Caco-2 (cell line): ENCODE results near the gene LARP4B. TPM values are rescaled to one million over a fixed set of nuclear protein-coding genes. Genes with fewer than 3 reads are reported as not detected.
A peak's percentile ranks its signal among the peaks of the same experiment; 100 is the strongest.

Source experiments
- BruUV-seq: library from RNA; stranded (reverse); fragments of 400-500 nt; replicated peaks from 2 replicates; lab custom pipeline; 2021; lab: Mats Ljungman, UMichigan
- CTCF ChIA-PET: fragments of 300-600 bp; sonication (Branson Sonifier 250); formaldehyde crosslinking; loops from one replicate; lab custom pipeline; 2022; ENCODE audit warnings: antibody characterized with exemption; lab: Charles Lee
- POLR2A ChIA-PET: fragments of 300-600 bp; sonication (Branson Sonifier 250); formaldehyde crosslinking; loops from one replicate; lab custom pipeline; 2022; ENCODE audit warnings: antibody characterized with exemption; lab: Charles Lee
- DNase-seq, 2 experiments: peaks; one replicate each; pipeline versions ENCODE4 v3.0.0 to v3.0.0-alpha.2; 2020 to 2022
- H3K27me3 ChIP-seq: replicated peaks from 2 replicates; pipeline ENCODE4 v1.6.0; 2011; ENCODE audit warnings: low read length; ENCODE audit not compliant: control insufficient read depth, insufficient read depth
- H3K36me3 ChIP-seq: 2 replicates; pipeline ENCODE4 v1.5.1; 2011; ENCODE audit warnings: low read length; ENCODE audit not compliant: control insufficient read depth, insufficient read depth
- H3K4me1 ChIP-seq: fragments of 250-450 bp; sonication (Bioruptor Pico); 2 replicates; pipeline ENCODE4 v1.5.1; 2020; ENCODE audit warnings: mild to moderate bottlenecking
- H3K4me3 ChIP-seq: 2 replicates; pipeline ENCODE4 v1.5.1; 2011; ENCODE audit warnings: low read depth, mild to moderate bottlenecking, control low read depth, low read length
- H3K9me3 ChIP-seq: fragments of 250-450 bp; sonication (Bioruptor Pico); 2 replicates; pipeline ENCODE4 v1.5.1; 2020; ENCODE audit warnings: mild to moderate bottlenecking, moderate library complexity
- H3K27ac Mint-ChIP-seq: one replicate; pipeline ENCODE4 v1.8.0; 2022; ENCODE audit warnings: mixed read lengths; ENCODE audit not compliant: unreplicated experiment
- H3K27me3 Mint-ChIP-seq: one replicate; pipeline ENCODE4 v1.8.0; 2022; ENCODE audit warnings: mixed read lengths; ENCODE audit not compliant: insufficient read depth, unreplicated experiment
- H3K36me3 Mint-ChIP-seq: one replicate; pipeline ENCODE4 v1.8.0; 2022; ENCODE audit warnings: mild to moderate bottlenecking, mixed read lengths; ENCODE audit not compliant: insufficient read depth, unreplicated experiment
- H3K4me1 Mint-ChIP-seq: one replicate; pipeline ENCODE4 v1.8.0; 2022; ENCODE audit warnings: low read depth, mixed read lengths; ENCODE audit not compliant: unreplicated experiment
- H3K4me3 Mint-ChIP-seq: one replicate; pipeline ENCODE4 v1.8.0; 2022; ENCODE audit warnings: mild to moderate bottlenecking, moderate library complexity, mixed read lengths; ENCODE audit not compliant: unreplicated experiment
- H3K9me3 Mint-ChIP-seq: one replicate; pipeline ENCODE4 v1.8.0; 2022; ENCODE audit warnings: mixed read lengths; ENCODE audit not compliant: unreplicated experiment
- CTCF ChIP-seq, 2 experiments: fragments of 200-600 bp in 1 of 2; IDR thresholded peaks; 1 replicate in 1 of 2; 2 replicates in 1 of 2; pipeline versions ENCODE4 v1.5.1 to v1.8.0; 2011 to 2022; ENCODE audit warnings: antibody characterized with exemption in 1 of 2, control low read depth in 1 of 2, inconsistent platforms in 1 of 2, low read depth in 1 of 2, low read length in 1 of 2, mild to moderate bottlenecking in 1 of 2, moderate library complexity in 1 of 2; ENCODE audit not compliant: insufficient read depth in 1 of 2, severe bottlenecking in 1 of 2, unreplicated experiment in 1 of 2
- intact Hi-C: fragments of 100-400 bp; cut with micrococcal nuclease; formaldehyde crosslinking; loops from one replicate; pipeline ENCODE4 v1.10.0; 2022; ENCODE audit not compliant: unreplicated experiment
- total RNA-seq: library from RNA; stranded (reverse); gene quantifications from 2 replicates; pipeline ENCODE4 v1.2.3, GENCODE V29; 2022

LARP4B gene
- total RNA-seq, 1 experiment from 2014 or later: 235 TPM

- Mint-ChIP-seq H3K9me3 (no peaks in the 10 kb centered on the region), H3K4me1 (no peaks in the 10 kb centered on the region), H3K27ac (no peak overlapping the region), H3K27me3 (no peaks in the 10 kb centered on the region), H3K4me3 (no peak overlapping the region), H3K36me3 (peaks cover 80% of the 10 kb centered on the region)
- Histone ChIP-seq H3K27me3 (no peaks in the 10 kb centered on the region), H3K4me1 (no peaks in the 10 kb centered on the region), H3K4me3 (no peak overlapping the region), H3K9me3 (no peaks in the 10 kb centered on the region), H3K36me3 (peaks cover 5% of the 10 kb centered on the region)
- intact Hi-C loops: no loop called here
- BruUV-seq: no TSS peak
- no peak for DNase-seq
- TF ChIP-seq CTCF (IDR thresholded peaks at IDR 0.05; ENCODE audit: insufficient read depth in 1 of 2, low read depth in 1 of 2, low read length in 1 of 2, severe bottlenecking in 1 of 2, unreplicated experiment in 1 of 2): no peak
- ChIA-PET POLR2A (no interaction called here), CTCF (no interaction called here)
These were observed 59.5 kb downstream of the LARP4B start for GRCh38 chr10:871951-872403.

- Mint-ChIP-seq H3K4me1 (no peaks in the 10 kb centered on the region), H3K36me3 (peaks cover 80% of the 10 kb centered on the region), H3K4me3 (no peak overlapping the region), H3K27me3 (no peaks in the 10 kb centered on the region), H3K27ac (peak overlapping the region; percentile 6), H3K9me3 (no peaks in the 10 kb centered on the region)
- 0 out of 2 replicates have a peak, but pooled peaks cover 4% of the 10 kb centered on the region for H3K36me3 ChIP-seq
- DNase-seq: no peak
- ChIA-PET POLR2A (no interaction called here), CTCF (no interaction called here)
- no TSS peak for BruUV-seq
- H3K4me3 ChIP-seq: no peak overlapping the region
- TF ChIP-seq CTCF (IDR thresholded peaks at IDR 0.05; ENCODE audit: insufficient read depth in 1 of 2, low read depth in 1 of 2, low read length in 1 of 2, severe bottlenecking in 1 of 2, unreplicated experiment in 1 of 2): no peak
- H3K9me3 ChIP-seq: no peaks in the 10 kb centered on the region
- no peaks in the 10 kb centered on the region for H3K27me3 ChIP-seq
- intact Hi-C loops: no loop called here
- no peaks in the 10 kb centered on the region for H3K4me1 ChIP-seq
These were observed 60.8 kb downstream of the LARP4B start for GRCh38 chr10:870564-871166.

GRCh38 chr10:869171-869570 lies 62.3 kb downstream of the LARP4B start:
- no peak for DNase-seq
- Mint-ChIP-seq H3K4me3 (no peak overlapping the region), H3K4me1 (no peaks in the 10 kb centered on the region), H3K36me3 (peaks cover 81% of the 10 kb centered on the region), H3K9me3 (no peaks in the 10 kb centered on the region), H3K27me3 (no peaks in the 10 kb centered on the region), H3K27ac (peak overlapping the region; percentile 17)
- no peak for TF ChIP-seq CTCF (IDR thresholded peaks at IDR 0.05; ENCODE audit: insufficient read depth in 1 of 2, low read depth in 1 of 2, low read length in 1 of 2, severe bottlenecking in 1 of 2, unreplicated experiment in 1 of 2)
- no peaks in the 10 kb centered on the region for H3K27me3 ChIP-seq
- H3K36me3 ChIP-seq: peaks cover 8% of the 10 kb centered on the region; the same call in 1 of the 2 replicates
- intact Hi-C loops: no loop called here
- ChIA-PET POLR2A (no interaction called here), CTCF (no interaction called here)
- H3K9me3 ChIP-seq: no peaks in the 10 kb centered on the region
- no peak overlapping the region for H3K4me3 ChIP-seq
- no peaks in the 10 kb centered on the region for H3K4me1 ChIP-seq
- BruUV-seq: no TSS peak
